ENCODE results near the gene PTPN20. TPM values are rescaled to one million over a fixed set of nuclear protein-coding genes. Genes with fewer than 3 reads are reported as not detected.

The PTPN20 gene
- total and polyA plus RNA-seq, 2 of the 8 experiments (the other 6 are each of a cell fraction or from before 2014, with no cell fraction given) = not detected

DNA sequence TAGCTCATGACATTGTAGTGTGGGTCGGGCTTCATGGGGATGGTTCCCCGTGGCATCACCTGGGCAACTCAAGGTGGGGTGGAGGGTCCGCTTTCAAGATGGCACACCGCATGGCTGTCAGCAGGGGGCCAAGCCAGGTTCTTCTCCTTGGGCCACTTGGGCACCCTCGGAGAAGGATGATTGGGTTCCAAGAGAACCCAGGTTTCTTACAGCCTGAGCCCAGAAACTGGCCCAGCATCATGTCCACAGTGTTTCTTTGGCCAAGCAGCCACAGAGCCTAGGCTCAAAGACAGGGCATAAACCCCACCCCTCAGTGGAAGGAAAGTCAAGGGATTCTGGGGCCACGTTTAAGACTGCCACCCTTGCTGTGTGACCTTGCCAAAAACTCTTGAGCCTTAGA lies 110.6 kb downstream of the PTPN20 start:
- Histone ChIP-seq H2BK15ac (ENCODE audit: low read length) (no peak overlapping the region), H3K4me2 (ENCODE audit: insufficient read depth in 1 of 2, low read depth in 2 of 2, low read length in 2 of 2) (no peak overlapping the region), H2BK20ac (ENCODE audit: low read length) (no peak overlapping the region), H3K18ac (ENCODE audit: extremely low read depth, low read length) (no peak overlapping the region), H3K79me2 (ENCODE audit: control insufficient read depth in 1 of 2, insufficient read depth in 2 of 2, low read length in 2 of 2) (no peaks in the 10 kb centered on the region), H3K4ac (replicated peaks; ENCODE audit: insufficient read length, low read depth, low read length) (no peak overlapping the region), H4K91ac (replicated peaks; ENCODE audit: insufficient read length, low read length) (no peak overlapping the region), H3K23ac (ENCODE audit: insufficient read length) (no peak overlapping the region), H2AK5ac (ENCODE audit: low read depth, low read length) (no peak overlapping the region), H3K9me3 (ENCODE audit: insufficient read depth in 2 of 2, low read depth in 1 of 2, low read length in 1 of 2) (no peaks in the 10 kb centered on the region), H3K4me3 (ENCODE audit: extremely low read depth in 1 of 4, insufficient read depth in 2 of 4, low read depth in 3 of 4, low read length in 4 of 4) (no peak overlapping the region), H3K23me2 (ENCODE audit: low read depth, low read length) (peaks cover 6% of the 10 kb centered on the region), H4K20me1 (replicated peaks in 1 of 2; ENCODE audit: control insufficient read depth in 1 of 2, insufficient read depth in 2 of 2, low read length in 2 of 2) (peaks cover 0 to 5% of the 10 kb centered on the region in 2 experiments), H3K27ac (ENCODE audit: low read depth, low read length) (no peak overlapping the region), H3K9ac (replicated peaks in 1 of 4; ENCODE audit: extremely low read depth in 1 of 4, low read depth in 3 of 4, low read length in 3 of 4) (no peak overlapping the region), H3K56ac (replicated peaks; ENCODE audit: insufficient read length, low read depth, low read length) (no peak overlapping the region), H2BK12ac (ENCODE audit: low read depth, low read length) (no peak overlapping the region), H3K4me1 (replicated peaks in 1 of 4; ENCODE audit: control insufficient read depth in 3 of 4, insufficient read depth in 4 of 4, low read length in 3 of 4) (no peaks in the 10 kb centered on the region), H4K5ac (ENCODE audit: insufficient read length, low read depth, low read length) (no peak overlapping the region), H3K27me3 (replicated peaks in 1 of 4; ENCODE audit: control insufficient read depth in 3 of 4, extremely low read depth in 1 of 4, insufficient read depth in 3 of 4, low read length in 3 of 4) (0 out of 7 replicates have a peak, but pooled peaks cover 0 to 2% (median 0%) of the 10 kb centered on the region in 4 experiments), H3K79me1 (ENCODE audit: low read depth, low read length) (no peaks in the 10 kb centered on the region), H2AFZ (ENCODE audit: low read length) (no peak overlapping the region), H2BK120ac (replicated peaks; ENCODE audit: low read depth, low read length) (no peak overlapping the region), H2BK5ac (ENCODE audit: low read depth, low read length) (no peak overlapping the region), H3K36me3 (ENCODE audit: control insufficient read depth in 2 of 4, insufficient read depth in 4 of 4, low read length in 3 of 4) (no peaks in the 10 kb centered on the region), H3K14ac (ENCODE audit: insufficient read length) (no peak overlapping the region), H4K8ac (ENCODE audit: extremely low read depth, insufficient read depth, low read length) (no peak overlapping the region)
- DNase-seq (ENCODE audit: low read depth in 1 of 2, low spot score in 2 of 2) (peak in 1 of 2 experiments; percentile 36), FAIRE-seq (no peak)
- WGBS, 2 experiments (ENCODE audit: extremely low coverage in 1 of 2, insufficient coverage in 1 of 2, insufficient read length in 1 of 2, insufficient replicate concordance in 2 of 2, low coverage in 1 of 2, low lambda C conversion rate in 2 of 2, missing lambda C conversion rate in 1 of 2) = 95% methylated on average over 6 of the region's 6 CpGs; no CpG with 5 or more reads in 1 of the 2 experiments
- TF ChIP-seq, protein P1, sequence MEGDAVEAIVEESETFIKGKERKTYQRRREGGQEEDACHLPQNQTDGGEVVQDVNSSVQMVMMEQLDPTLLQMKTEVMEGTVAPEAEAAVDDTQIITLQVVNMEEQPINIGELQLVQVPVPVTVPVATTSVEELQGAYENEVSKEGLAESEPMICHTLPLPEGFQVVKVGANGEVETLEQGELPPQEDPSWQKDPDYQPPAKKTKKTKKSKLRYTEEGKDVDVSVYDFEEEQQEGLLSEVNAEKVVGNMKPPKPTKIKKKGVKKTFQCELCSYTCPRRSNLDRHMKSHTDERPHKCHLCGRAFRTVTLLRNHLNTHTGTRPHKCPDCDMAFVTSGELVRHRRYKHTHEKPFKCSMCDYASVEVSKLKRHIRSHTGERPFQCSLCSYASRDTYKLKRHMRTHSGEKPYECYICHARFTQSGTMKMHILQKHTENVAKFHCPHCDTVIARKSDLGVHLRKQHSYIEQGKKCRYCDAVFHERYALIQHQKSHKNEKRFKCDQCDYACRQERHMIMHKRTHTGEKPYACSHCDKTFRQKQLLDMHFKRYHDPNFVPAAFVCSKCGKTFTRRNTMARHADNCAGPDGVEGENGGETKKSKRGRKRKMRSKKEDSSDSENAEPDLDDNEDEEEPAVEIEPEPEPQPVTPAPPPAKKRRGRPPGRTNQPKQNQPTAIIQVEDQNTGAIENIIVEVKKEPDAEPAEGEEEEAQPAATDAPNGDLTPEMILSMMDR (IDR thresholded peaks at IDR 0.05; ENCODE audit: control extremely low read depth in 1 of 3, insufficient read depth in 1 of 3, low read depth in 1 of 3, low read length in 3 of 3) = peak in 2 of 3 experiments; percentile 6 to 9; a peak in 2 of 4 replicates
- TF ChIP-seq ATF3 (IDR thresholded peaks at IDR 0.05; ENCODE audit: insufficient read depth, low read depth, low read length) = no peak
- ChIA-PET CTCF (ENCODE audit: partially characterized antibody) (interaction anchor here (1.1 to 2.8 kb wide), 11 partner anchors 9 to 340 kb away, joined by 3 to 18 read pairs (median 3); no protein-coding TSS in a partner anchor), POLR2A (ENCODE audit: partially characterized antibody) (no interaction called here)
